Measurements from ENCODE around the gene AOC1.
"Not testable (repeated sequence)": the region's sequence is repeated elsewhere in the genome, so short reads cannot be mapped to it uniquely, and the experiment has no call there.

The AOC1 gene

GRCh38 chr7:150909200-150909995 is 57.1 kb downstream of the AOC1 start:
- no peak overlapping the region for H3K4me3 ChIP-seq (ENCODE audit: low read depth, low read length)
- ChIA-PET POLR2A (no interaction called here), CTCF (interaction anchor here (3.8 kb wide), 1 partner anchor 10 kb away, joined by 25 read pairs; no protein-coding TSS in a partner anchor)

GRCh38 chr7:150910305-150910995 is 58.1 kb downstream of the AOC1 start:
- CTCF ChIA-PET, result interaction anchor here (1.1 kb wide), 1 partner anchor 10 kb away, joined by 3 read pairs; no protein-coding TSS in a partner anchor
- POLR2A ChIA-PET; DNase-seq (ENCODE audit: low read depth, low spot score); H3K4me3 ChIP-seq (ENCODE audit: low read depth, low read length): not testable (repeated sequence)

More at GRCh38 chr7:150909200-150909995, 57.1 kb downstream of the AOC1 start:
- DNase-seq (ENCODE audit: low read depth, low spot score), result no peak
- no peak for TF ChIP-seq CTCF (IDR thresholded peaks at IDR 0.05; ENCODE audit: insufficient read depth, low read length, missing control alignments)

- CTCF ChIA-PET, result interaction anchor here (1.0 to 1.3 kb wide), 3 partner anchors 10 to 13 kb away, joined by 3 to 5 read pairs (median 3); no protein-coding TSS in a partner anchor
- no peak for TF ChIP-seq CTCF (IDR thresholded peaks at IDR 0.05; ENCODE audit: insufficient read depth, low read length, missing control alignments)
- POLR2A ChIA-PET, result no interaction called here
- no peak for DNase-seq (ENCODE audit: low read depth, low spot score)
- H3K4me3 ChIP-seq (ENCODE audit: low read depth, low read length), result no peak overlapping the region
Observed at GRCh38 chr7:150910996-150911422, 58.7 kb downstream of the AOC1 start.

Data from AG04449 (cell line).